H54 (cell line): ENCODE data around the gene UBTD1.

Source experiments
- DNase-seq: peaks from one replicate; pipeline ENCODE4 v3.0.0; 2011; ENCODE audit warnings: low spot score, mixed read lengths; ENCODE audit not compliant: insufficient read length
- FAIRE-seq: peaks from 3 replicates; lab custom pipeline; 2011; peaks lifted over from hg19 to GRCh38; lab: Jason Lieb, UNC
- POLR2A ChIP-seq: IDR thresholded peaks from 2 replicates; pipeline ENCODE4 v1.6.1; 2011; ENCODE audit warnings: low read depth, mild to moderate bottlenecking, low read length

UBTD1 gene

GRCh38 chr10:97497572-97498075 lies 1.1 kb upstream of the UBTD1 start:
- FAIRE-seq (peak; percentile 62), DNase-seq (peak; percentile 92)
- TF ChIP-seq POLR2A: peak; percentile 96

- FAIRE-seq: no peak
- DNase-seq: peak; percentile 99
- TF ChIP-seq POLR2A: peak; percentile 89
Observed at GRCh38 chr10:97498076-97498840, 466 bp upstream of the UBTD1 start, which contains the start of gene MMS19. MMS19 (minus strand) TSS chr10:97498422; CDS start chr10:97498384, 38 bp downstream.

- no peak for FAIRE-seq
- TF ChIP-seq POLR2A: no peak; the same call in 1 of the 2 replicates
- peak; percentile 59 for DNase-seq
Observed at GRCh38 chr10:97499561-97500296, 1.0 kb downstream of the UBTD1 start.

- DNase-seq (no peak), FAIRE-seq (no peak)
- no peak for TF ChIP-seq POLR2A
Observed at GRCh38 chr10:97500297-97500575, 1.5 kb downstream of the UBTD1 start.

- no peak for TF ChIP-seq POLR2A
- DNase-seq: no peak
Observed at GRCh38 chr10:97502916-97503315, 4.2 kb downstream of the UBTD1 start.

GRCh38 chr10:97503406-97503805 lies 4.7 kb downstream of the UBTD1 start:
- DNase-seq (no peak), FAIRE-seq (no peak)
- TF ChIP-seq POLR2A: no peak

More at GRCh38 chr10:97502916-97503315, 4.2 kb downstream of the UBTD1 start:
- FAIRE-seq: no peak

- FAIRE-seq (no peak), DNase-seq (no peak)
- no peak for TF ChIP-seq POLR2A
Observed at GRCh38 chr10:97505152-97505551, 6.4 kb downstream of the UBTD1 start.

GRCh38 chr10:97506199-97506991 lies 7.7 kb downstream of the UBTD1 start:
- no peak for TF ChIP-seq POLR2A
- FAIRE-seq (no peak), DNase-seq (no peak)

GRCh38 chr10:97508342-97508741 lies 9.6 kb downstream of the UBTD1 start:
- DNase-seq (peak; percentile 50), FAIRE-seq (no peak)
- no peak for TF ChIP-seq POLR2A

- FAIRE-seq (no peak), DNase-seq (no peak)
- TF ChIP-seq POLR2A: no peak
Observed at GRCh38 chr10:97509120-97509680, 10.5 kb downstream of the UBTD1 start.

- FAIRE-seq (no peak), DNase-seq (no peak)
- no peak for TF ChIP-seq POLR2A
Observed at GRCh38 chr10:97510686-97511085, 12.0 kb downstream of the UBTD1 start.

- no peak for FAIRE-seq
- no peak for TF ChIP-seq POLR2A
- DNase-seq: no peak
Observed at GRCh38 chr10:97511711-97512440, 13.2 kb downstream of the UBTD1 start.

- DNase-seq (no peak), FAIRE-seq (no peak)
- no peak for TF ChIP-seq POLR2A
Observed at GRCh38 chr10:97512993-97513392, 14.3 kb downstream of the UBTD1 start.
